ENCODE measurements around the gene SLC41A1.

SLC41A1 gene

DNA sequence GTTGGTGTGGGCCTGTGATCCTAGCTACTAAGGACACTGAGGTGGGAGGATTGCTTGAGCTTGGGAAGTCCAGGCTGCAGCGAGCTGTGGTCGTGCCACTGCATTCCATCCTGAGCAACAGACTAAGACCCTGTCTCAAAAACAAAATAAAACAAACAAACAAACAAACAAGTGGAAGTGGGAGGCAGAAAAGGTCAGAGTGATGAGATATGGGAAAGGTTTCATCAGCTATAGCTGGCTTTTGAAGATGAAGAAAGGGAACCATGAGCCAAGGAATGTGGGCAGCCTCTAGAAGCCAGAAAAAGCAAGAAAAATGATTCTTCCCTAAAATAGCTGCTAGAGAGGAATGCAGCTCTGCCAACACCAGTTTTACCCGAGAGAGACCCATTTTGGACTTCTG, 52.4 kb downstream of the SLC41A1 start:
- no peak overlapping the region for H2AFZ ChIP-seq (ENCODE audit: low read length, unreplicated experiment)
- no peak overlapping the region for H3K4me3 ChIP-seq (ENCODE audit: low read depth, low read length)
- H3K4me1 ChIP-seq (ENCODE audit: control insufficient read depth, insufficient read depth, low read length, unreplicated experiment) = peaks cover 2% of the 10 kb centered on the region
- no peaks in the 10 kb centered on the region for H3K27me3 ChIP-seq (ENCODE audit: insufficient read depth, low read length)
- no peaks in the 10 kb centered on the region for H3K36me3 ChIP-seq (ENCODE audit: insufficient read depth, low read length)
- no peak overlapping the region for H3K27ac ChIP-seq (ENCODE audit: low read depth, low read length)
- no peaks in the 10 kb centered on the region for H3K79me2 ChIP-seq (ENCODE audit: control insufficient read depth, insufficient read depth, low read length, unreplicated experiment)

DNA sequence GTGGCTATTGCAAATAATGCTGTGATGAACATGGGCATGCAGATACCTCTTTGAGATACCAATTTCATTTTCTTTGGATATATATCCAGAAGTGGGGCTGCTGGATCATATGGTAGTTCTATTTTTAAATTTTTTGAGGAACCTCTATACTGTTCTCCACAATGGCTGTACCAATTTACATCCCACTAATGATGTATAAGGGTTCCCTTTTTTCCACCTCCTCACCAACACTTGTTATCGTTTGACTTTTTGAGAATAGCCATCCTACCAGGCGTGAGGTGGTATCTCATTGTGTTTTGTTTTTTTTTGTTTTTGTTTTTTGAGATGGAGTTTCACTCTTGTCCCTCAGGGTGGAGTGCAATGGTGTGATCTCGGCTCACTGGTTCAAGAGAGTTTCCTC, 56.4 kb downstream of the SLC41A1 start:
- Histone ChIP-seq H3K27ac (ENCODE audit: low read depth, low read length) (no peak overlapping the region), H3K27me3 (ENCODE audit: insufficient read depth, low read length) (no peaks in the 10 kb centered on the region), H2AFZ (ENCODE audit: low read length, unreplicated experiment) (no peak overlapping the region), H3K4me3 (ENCODE audit: low read depth, low read length) (no peak overlapping the region), H3K36me3 (ENCODE audit: insufficient read depth, low read length) (no peaks in the 10 kb centered on the region), H3K4me1 (ENCODE audit: control insufficient read depth, insufficient read depth, low read length, unreplicated experiment) (peaks cover 2% of the 10 kb centered on the region), H3K79me2 (ENCODE audit: control insufficient read depth, insufficient read depth, low read length, unreplicated experiment) (no peaks in the 10 kb centered on the region)

DNA sequence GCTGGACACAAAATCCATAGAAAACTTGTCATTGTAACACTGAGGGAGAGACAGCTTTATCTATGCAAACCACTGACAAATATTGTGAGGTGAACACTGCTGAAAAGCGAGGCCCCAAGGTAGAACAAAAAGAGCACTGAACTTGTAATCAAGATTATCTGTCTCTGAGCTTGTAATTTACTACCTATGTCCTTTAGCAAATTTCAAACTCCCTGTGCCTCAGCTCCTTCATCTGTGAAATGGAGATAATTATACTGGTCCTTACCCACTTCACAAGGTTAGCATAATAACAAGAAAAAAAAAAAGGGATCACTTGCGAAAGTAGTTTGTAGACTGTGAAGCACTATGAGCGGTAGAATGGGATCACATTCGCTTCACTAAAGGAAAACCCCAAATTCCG, 58.1 kb downstream of the SLC41A1 start:
- Histone ChIP-seq H3K36me3 (ENCODE audit: insufficient read depth, low read length) (no peaks in the 10 kb centered on the region), H3K27ac (ENCODE audit: low read depth, low read length) (no peak overlapping the region), H3K27me3 (ENCODE audit: insufficient read depth, low read length) (no peaks in the 10 kb centered on the region), H2AFZ (ENCODE audit: low read length, unreplicated experiment) (no peak overlapping the region), H3K79me2 (ENCODE audit: control insufficient read depth, insufficient read depth, low read length, unreplicated experiment) (no peaks in the 10 kb centered on the region), H3K4me3 (ENCODE audit: low read depth, low read length) (no peak overlapping the region), H3K4me1 (ENCODE audit: control insufficient read depth, insufficient read depth, low read length, unreplicated experiment) (no peaks in the 10 kb centered on the region)

DNA sequence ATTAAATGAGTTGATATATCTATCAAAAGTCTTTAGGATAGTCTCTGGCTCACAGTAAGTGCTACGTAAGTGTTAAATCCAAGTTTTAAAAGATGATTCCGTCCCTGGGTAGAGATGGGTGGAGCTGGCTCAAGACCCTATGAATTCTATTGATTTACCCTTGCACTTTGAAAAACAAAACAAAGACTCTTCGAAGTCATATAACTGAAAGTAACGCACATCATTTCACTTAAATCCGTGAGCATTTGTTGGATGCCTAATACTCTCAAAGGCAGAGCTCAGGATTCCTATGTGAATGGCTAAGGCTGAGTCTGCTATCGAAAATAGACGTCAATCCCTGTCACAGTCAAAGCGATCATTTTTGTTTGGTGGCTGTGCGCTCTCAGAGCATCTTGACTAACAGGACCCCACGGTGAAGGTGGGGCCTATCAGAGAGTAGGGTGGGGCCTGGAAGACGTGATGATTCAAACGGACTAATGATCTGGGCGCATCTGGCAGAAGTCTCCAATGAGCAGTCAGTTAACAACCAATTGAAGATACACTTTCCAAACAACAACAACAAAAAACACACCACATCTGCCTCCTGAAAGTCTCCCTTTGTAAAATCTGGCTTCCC, 61.9 kb downstream of the SLC41A1 start:
- Histone ChIP-seq H3K36me3 (ENCODE audit: insufficient read depth, low read length) (no peaks in the 10 kb centered on the region), H3K27me3 (ENCODE audit: insufficient read depth, low read length) (no peaks in the 10 kb centered on the region), H2AFZ (ENCODE audit: low read length, unreplicated experiment) (no peak overlapping the region), H3K27ac (ENCODE audit: low read depth, low read length) (no peak overlapping the region), H3K79me2 (ENCODE audit: control insufficient read depth, insufficient read depth, low read length, unreplicated experiment) (peaks cover 33% of the 10 kb centered on the region), H3K4me3 (ENCODE audit: low read depth, low read length) (no peak overlapping the region), H3K4me1 (ENCODE audit: control insufficient read depth, insufficient read depth, low read length, unreplicated experiment) (peaks cover 15% of the 10 kb centered on the region)

DNA sequence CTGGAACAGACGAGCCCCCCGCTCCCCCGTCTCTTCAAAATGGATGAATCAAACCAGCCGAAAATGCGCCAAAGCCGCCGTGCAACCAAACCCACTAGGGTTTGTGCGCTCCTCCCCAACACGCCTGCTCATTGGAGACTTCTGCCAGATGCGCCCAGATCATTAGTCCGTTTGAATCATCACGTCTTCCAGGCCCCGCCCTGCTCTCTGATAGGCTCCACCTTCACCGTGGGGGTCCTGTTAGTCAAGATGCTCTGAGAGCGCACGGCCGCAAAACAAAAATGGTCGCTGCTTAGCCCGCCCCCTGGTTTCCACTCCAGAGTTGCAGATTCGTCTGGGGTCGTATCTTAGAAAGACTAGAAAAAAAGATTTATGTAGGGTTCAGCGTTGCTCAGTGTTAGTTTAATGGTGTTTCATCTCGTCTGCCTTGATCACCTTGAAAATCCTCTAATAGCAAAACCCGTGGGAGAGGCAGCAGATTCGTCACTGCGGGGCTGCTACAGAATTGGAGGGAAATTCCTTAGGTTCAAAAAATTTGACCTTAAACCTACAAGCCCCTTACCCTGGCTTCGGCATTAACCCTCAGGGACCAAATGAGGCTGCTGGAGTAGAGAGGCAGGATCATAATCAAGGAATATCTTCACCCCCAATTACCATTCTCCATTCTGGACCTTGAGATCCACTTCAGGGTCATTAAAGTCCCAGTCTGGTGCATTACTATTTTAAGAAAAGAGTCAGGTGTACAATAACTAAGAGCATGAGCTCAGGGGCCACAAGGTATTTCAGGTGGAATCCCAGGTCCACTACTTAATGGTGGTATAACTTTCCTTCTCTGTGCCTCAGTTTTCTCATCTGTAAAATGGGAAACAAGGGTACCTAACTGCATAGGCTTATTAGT, 62.6 kb downstream of the SLC41A1 start, which contains the start of gene NUCKS1:
Gene NUCKS1 (minus strand): TSS at position 45 of the 898 bp plus-strand sequence. CDS start 209 bp downstream, outside the sequence.
- Histone ChIP-seq H3K4me3 (ENCODE audit: low read depth, low read length) (peak within 1 kb of the TSS; percentile 82), H3K79me2 (ENCODE audit: control insufficient read depth, insufficient read depth, low read length, unreplicated experiment) (peaks cover 40% of the 10 kb centered on the region), H3K27ac (ENCODE audit: low read depth, low read length) (peak within 1 kb of the TSS; percentile 69), H3K27me3 (ENCODE audit: insufficient read depth, low read length) (no peaks in the 10 kb centered on the region), H2AFZ (ENCODE audit: low read length, unreplicated experiment) (peak within 1 kb of the TSS; percentile 99), H3K4me1 (ENCODE audit: control insufficient read depth, insufficient read depth, low read length, unreplicated experiment) (peaks cover 18% of the 10 kb centered on the region), H3K36me3 (ENCODE audit: insufficient read depth, low read length) (no peaks in the 10 kb centered on the region)

DNA sequence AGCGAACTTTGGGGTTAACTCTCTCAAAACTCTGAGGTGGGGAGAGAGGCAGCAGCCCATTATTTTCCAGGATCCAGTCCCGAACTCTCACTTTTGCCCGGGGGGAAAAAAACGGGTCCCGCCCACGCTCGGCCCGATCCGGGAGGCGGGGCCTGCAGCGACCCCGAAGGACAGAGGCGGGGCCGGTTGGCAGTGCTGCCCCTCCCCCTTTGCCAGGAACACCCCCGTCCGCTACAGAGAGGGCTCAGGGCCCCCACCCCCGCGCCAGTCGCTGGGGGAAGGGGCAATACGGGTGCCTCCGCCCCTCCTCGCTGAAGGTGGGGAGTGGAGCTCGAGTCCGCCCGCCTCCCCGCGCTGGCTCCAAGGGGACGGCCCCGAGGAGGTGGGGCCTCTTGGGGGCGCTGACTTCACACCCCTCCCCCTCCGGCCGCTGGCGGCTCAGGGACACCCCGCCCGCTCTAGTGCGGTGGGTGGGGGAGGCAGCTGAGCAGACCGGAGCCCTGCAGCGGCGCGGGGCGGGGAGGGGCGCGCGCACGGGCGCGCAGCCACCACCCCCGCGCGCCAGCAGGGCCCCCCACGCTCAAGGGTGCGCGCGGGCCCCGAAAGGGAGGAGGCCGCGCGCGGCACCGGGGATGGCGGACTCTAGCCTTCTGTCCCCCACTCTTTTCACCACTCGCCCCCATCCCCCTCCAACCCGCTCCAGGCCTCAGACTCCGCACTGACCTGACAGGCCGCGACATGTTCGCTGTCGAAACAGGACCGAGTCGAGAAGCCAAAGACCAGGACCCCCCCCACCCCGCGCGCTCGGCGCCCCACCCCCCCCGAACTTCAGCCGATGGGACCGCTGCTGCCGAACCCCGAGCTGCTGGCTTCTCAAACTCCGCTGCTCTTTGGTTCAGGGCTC, 63.5 kb downstream of the SLC41A1 start:
- Histone ChIP-seq H3K4me3 (ENCODE audit: low read depth, low read length) (peak overlapping the region; percentile 82), H3K36me3 (ENCODE audit: insufficient read depth, low read length) (no peaks in the 10 kb centered on the region), H3K27me3 (ENCODE audit: insufficient read depth, low read length) (no peaks in the 10 kb centered on the region), H3K27ac (ENCODE audit: low read depth, low read length) (peak overlapping the region; percentile 69), H3K79me2 (ENCODE audit: control insufficient read depth, insufficient read depth, low read length, unreplicated experiment) (peaks cover 49% of the 10 kb centered on the region), H2AFZ (ENCODE audit: low read length, unreplicated experiment) (peak overlapping the region; percentile 18), H3K4me1 (ENCODE audit: control insufficient read depth, insufficient read depth, low read length, unreplicated experiment) (peaks cover 19% of the 10 kb centered on the region)

DNA sequence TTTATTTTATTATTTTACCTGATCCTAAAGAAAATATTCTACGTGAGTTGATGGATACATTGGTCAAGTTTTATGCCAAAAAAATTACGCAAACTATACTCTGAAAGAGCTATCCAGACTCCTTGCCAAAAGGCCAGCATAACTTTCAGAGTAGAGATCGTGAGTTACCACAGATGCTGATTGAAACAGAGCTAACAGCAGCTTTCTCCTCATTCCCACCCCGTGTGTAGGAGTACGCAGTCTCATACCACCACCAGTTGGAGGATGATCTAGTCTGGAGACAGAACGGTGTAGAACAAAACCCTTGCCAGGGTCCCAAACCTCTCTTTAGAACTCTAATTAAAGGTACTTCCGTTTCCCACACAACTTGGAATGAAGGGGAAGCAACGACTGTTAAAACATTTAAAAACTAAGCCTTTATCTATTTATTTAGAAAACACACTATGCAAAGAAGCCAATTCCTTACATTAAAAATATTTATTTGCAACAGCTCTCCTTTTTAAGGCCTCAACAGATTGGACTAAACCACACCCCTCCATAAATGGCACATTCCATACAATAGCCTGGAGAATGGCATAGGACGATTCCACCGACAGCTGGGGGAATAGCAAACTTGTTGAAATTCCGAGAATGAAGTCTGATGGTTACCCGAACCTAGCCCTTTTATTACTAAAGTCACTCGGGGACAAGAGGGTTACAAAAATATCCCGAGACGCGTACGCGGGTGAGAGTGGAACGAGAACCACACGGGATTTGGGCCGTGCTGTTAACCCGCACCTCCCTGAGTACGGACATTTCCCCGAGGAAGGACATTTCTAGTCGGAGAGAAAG, 64.4 kb downstream of the SLC41A1 start:
- Histone ChIP-seq H3K27me3 (ENCODE audit: insufficient read depth, low read length) (no peaks in the 10 kb centered on the region), H3K4me3 (ENCODE audit: low read depth, low read length) (peak overlapping the region; percentile 82), H3K79me2 (ENCODE audit: control insufficient read depth, insufficient read depth, low read length, unreplicated experiment) (peaks cover 57% of the 10 kb centered on the region), H3K4me1 (ENCODE audit: control insufficient read depth, insufficient read depth, low read length, unreplicated experiment) (peaks cover 25% of the 10 kb centered on the region), H3K27ac (ENCODE audit: low read depth, low read length) (peak overlapping the region; percentile 69), H2AFZ (ENCODE audit: low read length, unreplicated experiment) (peak overlapping the region; percentile 18), H3K36me3 (ENCODE audit: insufficient read depth, low read length) (no peaks in the 10 kb centered on the region)

DNA sequence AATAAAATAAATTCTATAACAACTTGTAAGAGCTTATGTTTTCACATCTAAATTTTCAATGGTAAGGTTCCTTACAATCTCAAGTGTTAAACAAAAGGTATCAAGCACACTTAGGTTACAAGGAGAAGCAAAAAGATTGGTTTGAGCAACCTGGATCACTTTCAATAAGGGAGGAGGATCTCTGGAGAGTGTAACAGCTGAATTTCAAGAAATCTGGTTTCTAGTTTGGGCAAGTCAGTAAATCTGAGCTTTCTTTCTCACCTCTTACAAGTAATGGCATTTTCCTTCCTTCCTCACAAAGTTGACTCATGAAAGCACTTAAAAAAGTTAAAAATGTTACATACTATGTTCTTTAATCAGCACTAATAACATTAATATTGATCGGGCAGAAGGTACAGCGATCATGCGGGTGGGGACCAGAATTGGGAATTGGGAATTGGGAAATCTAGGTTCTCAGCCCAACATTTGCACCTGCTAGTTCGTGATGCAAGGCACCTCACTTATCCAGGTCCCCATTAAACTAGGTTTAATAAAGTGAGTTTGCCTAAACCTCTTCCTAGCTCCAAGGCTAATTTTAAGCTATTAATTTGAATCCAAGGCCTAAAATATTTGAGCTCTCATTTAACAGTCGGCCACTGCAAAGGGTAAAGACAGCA, 66.1 kb downstream of the SLC41A1 start:
- peaks cover 36% of the 10 kb centered on the region for H3K4me1 ChIP-seq (ENCODE audit: control insufficient read depth, insufficient read depth, low read length, unreplicated experiment)
- H3K36me3 ChIP-seq (ENCODE audit: insufficient read depth, low read length) = no peaks in the 10 kb centered on the region
- no peaks in the 10 kb centered on the region for H3K27me3 ChIP-seq (ENCODE audit: insufficient read depth, low read length)
- no peak overlapping the region for H3K27ac ChIP-seq (ENCODE audit: low read depth, low read length)
- no peak overlapping the region for H2AFZ ChIP-seq (ENCODE audit: low read length, unreplicated experiment)
- peak overlapping the region; percentile 82 for H3K4me3 ChIP-seq (ENCODE audit: low read depth, low read length)
- peaks cover 74% of the 10 kb centered on the region for H3K79me2 ChIP-seq (ENCODE audit: control insufficient read depth, insufficient read depth, low read length, unreplicated experiment)

DNA sequence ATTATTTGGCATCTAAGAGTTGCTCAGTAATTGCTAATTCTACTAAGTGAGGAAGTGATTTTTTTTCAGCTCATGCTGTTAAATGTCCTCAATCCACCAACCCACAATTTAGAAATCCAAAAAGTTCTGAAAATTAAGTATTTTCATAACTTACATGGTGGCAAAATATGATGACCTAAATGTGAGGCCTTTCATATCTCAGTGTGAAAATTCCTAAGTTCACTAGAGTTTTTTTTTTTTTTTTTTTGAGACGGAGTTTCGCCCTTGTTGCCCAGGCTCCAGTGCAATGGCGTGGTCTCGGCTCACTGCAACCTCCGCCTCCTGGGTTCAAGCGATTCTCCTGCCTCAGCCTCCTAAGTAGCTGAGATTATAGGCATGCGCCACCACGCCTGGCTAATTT, 68.6 kb downstream of the SLC41A1 start:
- Histone ChIP-seq H3K27ac (ENCODE audit: low read depth, low read length) (no peak overlapping the region), H3K27me3 (ENCODE audit: insufficient read depth, low read length) (no peaks in the 10 kb centered on the region), H3K79me2 (ENCODE audit: control insufficient read depth, insufficient read depth, low read length, unreplicated experiment) (peaks cover 94% of the 10 kb centered on the region), H2AFZ (ENCODE audit: low read length, unreplicated experiment) (no peak overlapping the region), H3K4me1 (ENCODE audit: control insufficient read depth, insufficient read depth, low read length, unreplicated experiment) (peaks cover 50% of the 10 kb centered on the region), H3K4me3 (ENCODE audit: low read depth, low read length) (no peak overlapping the region), H3K36me3 (ENCODE audit: insufficient read depth, low read length) (no peaks in the 10 kb centered on the region)

Data from ACC112 (cell line).